NCI-H2081 treated with DMSO at 0.1 percent for 48 hours (cell line): ENCODE measurements around the gene TTC7B.
"Not testable (repeated sequence)": the region's sequence is repeated elsewhere in the genome, so short reads cannot be mapped to it uniquely, and the experiment has no call there.

Experiments used
- DNase-seq: peaks from one replicate; lab custom pipeline; 2025; lab: John Stamatoyannopoulos, UW

The TTC7B gene

GRCh38 chr14:90544971-90545370 is 271.3 kb downstream of the TTC7B start:
- DNase-seq, result no peak

GRCh38 chr14:90544566-90544965 is 271.7 kb downstream of the TTC7B start:
- no peak for DNase-seq

GRCh38 chr14:90543876-90544275 is 272.4 kb downstream of the TTC7B start:
- DNase-seq, result no peak

GRCh38 chr14:90541076-90541634 is 275.1 kb downstream of the TTC7B start:
- DNase-seq, result no peak

- no peak for DNase-seq
Measured at GRCh38 chr14:90540437-90540836, 275.8 kb downstream of the TTC7B start.

- DNase-seq, result no peak
Measured at GRCh38 chr14:90539996-90540395, 276.2 kb downstream of the TTC7B start.

- DNase-seq, result no peak
Measured at GRCh38 chr14:90539496-90539775, 276.8 kb downstream of the TTC7B start.

GRCh38 chr14:90538716-90539495 is 277.3 kb downstream of the TTC7B start:
- DNase-seq, result no peak

GRCh38 chr14:90538095-90538494 is 278.1 kb downstream of the TTC7B start:
- DNase-seq, result no peak

- no peak for DNase-seq
Measured at GRCh38 chr14:90536511-90537191, 279.6 kb downstream of the TTC7B start.

- DNase-seq, result no peak
Measured at GRCh38 chr14:90536092-90536491, 280.1 kb downstream of the TTC7B start.

GRCh38 chr14:90535556-90536090 is 280.6 kb downstream of the TTC7B start:
- DNase-seq, result no peak

GRCh38 chr14:90534838-90535555 is 281.2 kb downstream of the TTC7B start:
- no peak for DNase-seq

GRCh38 chr14:90534091-90534837 is 282.0 kb downstream of the TTC7B start:
- no peak for DNase-seq

- DNase-seq, result no peak
Measured at GRCh38 chr14:90533591-90534021, 282.6 kb downstream of the TTC7B start.

- no peak for DNase-seq
Measured at GRCh38 chr14:90532826-90533525, 283.3 kb downstream of the TTC7B start.

- DNase-seq, result no peak
Measured at GRCh38 chr14:90531497-90531896, 284.7 kb downstream of the TTC7B start.

GRCh38 chr14:90530523-90530922 is 285.7 kb downstream of the TTC7B start:
- no peak for DNase-seq

- DNase-seq, result no peak
Measured at GRCh38 chr14:90527978-90528377, 288.3 kb downstream of the TTC7B start.

GRCh38 chr14:90526536-90526935 is 289.7 kb downstream of the TTC7B start:
- not testable (repeated sequence) for DNase-seq
